Caco-2 (cell line): ENCODE measurements around the gene ANO10. TPM values are rescaled to one million over a fixed set of nuclear protein-coding genes. Genes with fewer than 3 reads are reported as not detected.

ENCODE experiments used
- BruUV-seq: library from RNA; stranded (reverse); fragments of 400-500 nt; replicated peaks from 2 replicates; lab custom pipeline; 2021; lab: Mats Ljungman, UMichigan
- CTCF ChIA-PET: fragments of 300-600 bp; sonication (Branson Sonifier 250); formaldehyde crosslinking; loops from one replicate; lab custom pipeline; 2022; ENCODE audit warnings: antibody characterized with exemption; lab: Charles Lee
- POLR2A ChIA-PET: fragments of 300-600 bp; sonication (Branson Sonifier 250); formaldehyde crosslinking; loops from one replicate; lab custom pipeline; 2022; ENCODE audit warnings: antibody characterized with exemption; lab: Charles Lee
- DNase-seq, 2 experiments: peaks; one replicate each; pipeline versions ENCODE4 v3.0.0 to v3.0.0-alpha.2; 2020 to 2022
- H3K27me3 ChIP-seq: replicated peaks from 2 replicates; pipeline ENCODE4 v1.6.0; 2011; ENCODE audit warnings: low read length; ENCODE audit not compliant: control insufficient read depth, insufficient read depth
- H3K36me3 ChIP-seq: 2 replicates; pipeline ENCODE4 v1.5.1; 2011; ENCODE audit warnings: low read length; ENCODE audit not compliant: control insufficient read depth, insufficient read depth
- H3K4me1 ChIP-seq: fragments of 250-450 bp; sonication (Bioruptor Pico); 2 replicates; pipeline ENCODE4 v1.5.1; 2020; ENCODE audit warnings: mild to moderate bottlenecking
- H3K4me3 ChIP-seq: 2 replicates; pipeline ENCODE4 v1.5.1; 2011; ENCODE audit warnings: low read depth, mild to moderate bottlenecking, control low read depth, low read length
- H3K9me3 ChIP-seq: fragments of 250-450 bp; sonication (Bioruptor Pico); 2 replicates; pipeline ENCODE4 v1.5.1; 2020; ENCODE audit warnings: mild to moderate bottlenecking, moderate library complexity
- H3K27ac Mint-ChIP-seq: one replicate; pipeline ENCODE4 v1.8.0; 2022; ENCODE audit warnings: mixed read lengths; ENCODE audit not compliant: unreplicated experiment
- H3K27me3 Mint-ChIP-seq: one replicate; pipeline ENCODE4 v1.8.0; 2022; ENCODE audit warnings: mixed read lengths; ENCODE audit not compliant: insufficient read depth, unreplicated experiment
- H3K36me3 Mint-ChIP-seq: one replicate; pipeline ENCODE4 v1.8.0; 2022; ENCODE audit warnings: mild to moderate bottlenecking, mixed read lengths; ENCODE audit not compliant: insufficient read depth, unreplicated experiment
- H3K4me1 Mint-ChIP-seq: one replicate; pipeline ENCODE4 v1.8.0; 2022; ENCODE audit warnings: low read depth, mixed read lengths; ENCODE audit not compliant: unreplicated experiment
- H3K4me3 Mint-ChIP-seq: one replicate; pipeline ENCODE4 v1.8.0; 2022; ENCODE audit warnings: mild to moderate bottlenecking, moderate library complexity, mixed read lengths; ENCODE audit not compliant: unreplicated experiment
- H3K9me3 Mint-ChIP-seq: one replicate; pipeline ENCODE4 v1.8.0; 2022; ENCODE audit warnings: mixed read lengths; ENCODE audit not compliant: unreplicated experiment
- intact Hi-C: fragments of 100-400 bp; cut with micrococcal nuclease; formaldehyde crosslinking; loops from one replicate; pipeline ENCODE4 v1.10.0; 2022; ENCODE audit not compliant: unreplicated experiment
- total RNA-seq: library from RNA; stranded (reverse); gene quantifications from 2 replicates; pipeline ENCODE4 v1.2.3, GENCODE V29; 2022
- TF ChIP-seq, protein P1 (sequence below), 2 experiments: fragments of 200-600 bp in 1 of 2; IDR thresholded peaks; 1 replicate in 1 of 2; 2 replicates in 1 of 2; pipeline versions ENCODE4 v1.5.1 to v1.8.0; 2011 to 2022; ENCODE audit warnings: antibody characterized with exemption in 1 of 2, control low read depth in 1 of 2, inconsistent platforms in 1 of 2, low read depth in 1 of 2, low read length in 1 of 2, mild to moderate bottlenecking in 1 of 2, moderate library complexity in 1 of 2; ENCODE audit not compliant: insufficient read depth in 1 of 2, severe bottlenecking in 1 of 2, unreplicated experiment in 1 of 2

The ANO10 gene
- total RNA-seq, 1 experiment from 2014 or later = 24.1 TPM

DNA sequence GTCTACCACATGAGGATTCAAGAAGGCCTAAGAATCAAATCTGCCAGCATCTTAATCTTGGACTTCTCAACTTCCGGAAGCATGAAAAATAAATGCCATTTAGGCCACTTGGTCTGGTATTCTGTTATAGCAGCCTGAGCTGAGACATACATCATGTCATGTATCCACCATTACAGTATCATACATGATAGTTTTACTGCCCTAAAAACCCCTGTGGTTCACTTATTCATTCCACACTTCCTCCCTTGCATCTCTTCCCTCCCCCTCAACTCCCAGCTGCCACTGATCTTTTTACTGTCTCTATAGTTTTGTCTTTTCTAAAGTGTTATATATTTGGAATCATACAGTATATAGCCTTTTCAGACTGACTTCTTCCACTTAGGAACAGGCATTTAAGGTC, 173.7 kb downstream of the ANO10 start:
- TF ChIP-seq, protein P1, sequence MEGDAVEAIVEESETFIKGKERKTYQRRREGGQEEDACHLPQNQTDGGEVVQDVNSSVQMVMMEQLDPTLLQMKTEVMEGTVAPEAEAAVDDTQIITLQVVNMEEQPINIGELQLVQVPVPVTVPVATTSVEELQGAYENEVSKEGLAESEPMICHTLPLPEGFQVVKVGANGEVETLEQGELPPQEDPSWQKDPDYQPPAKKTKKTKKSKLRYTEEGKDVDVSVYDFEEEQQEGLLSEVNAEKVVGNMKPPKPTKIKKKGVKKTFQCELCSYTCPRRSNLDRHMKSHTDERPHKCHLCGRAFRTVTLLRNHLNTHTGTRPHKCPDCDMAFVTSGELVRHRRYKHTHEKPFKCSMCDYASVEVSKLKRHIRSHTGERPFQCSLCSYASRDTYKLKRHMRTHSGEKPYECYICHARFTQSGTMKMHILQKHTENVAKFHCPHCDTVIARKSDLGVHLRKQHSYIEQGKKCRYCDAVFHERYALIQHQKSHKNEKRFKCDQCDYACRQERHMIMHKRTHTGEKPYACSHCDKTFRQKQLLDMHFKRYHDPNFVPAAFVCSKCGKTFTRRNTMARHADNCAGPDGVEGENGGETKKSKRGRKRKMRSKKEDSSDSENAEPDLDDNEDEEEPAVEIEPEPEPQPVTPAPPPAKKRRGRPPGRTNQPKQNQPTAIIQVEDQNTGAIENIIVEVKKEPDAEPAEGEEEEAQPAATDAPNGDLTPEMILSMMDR (IDR thresholded peaks at IDR 0.05; ENCODE audit: insufficient read depth in 1 of 2, low read depth in 1 of 2, low read length in 1 of 2, severe bottlenecking in 1 of 2, unreplicated experiment in 1 of 2) = no peak

DNA sequence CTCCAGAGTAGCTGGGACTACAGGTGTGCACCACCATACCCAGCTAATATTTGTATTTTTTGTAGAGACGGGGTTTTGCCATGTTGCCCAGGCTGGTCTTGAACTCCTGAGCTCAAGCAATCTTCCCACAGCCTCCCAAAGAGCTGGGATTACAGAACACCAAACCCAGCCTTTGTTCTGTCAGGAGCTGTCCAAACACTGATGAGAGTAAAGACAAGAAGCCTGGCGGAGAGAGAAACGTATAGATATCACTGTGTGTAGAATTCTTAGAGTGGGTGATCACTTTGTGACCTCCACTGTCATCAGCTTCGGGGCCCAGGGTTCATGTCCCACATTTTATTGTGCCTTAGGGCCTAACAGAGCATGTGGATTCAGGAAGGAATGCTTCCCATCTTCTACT, 176.0 kb downstream of the ANO10 start:
- Histone ChIP-seq H3K36me3 (no peaks in the 10 kb centered on the region), H3K27me3 (no peaks in the 10 kb centered on the region), H3K4me1 (no peaks in the 10 kb centered on the region), H3K4me3 (no peak overlapping the region), H3K9me3 (0 out of 2 replicates have a peak, but pooled peaks cover 3% of the 10 kb centered on the region)
- Mint-ChIP-seq H3K36me3 (no peaks in the 10 kb centered on the region), H3K9me3 (no peaks in the 10 kb centered on the region), H3K4me1 (no peaks in the 10 kb centered on the region), H3K4me3 (no peak overlapping the region), H3K27ac (no peak overlapping the region), H3K27me3 (no peaks in the 10 kb centered on the region)
- BruUV-seq = no TSS peak
- ChIA-PET POLR2A (no interaction called here), CTCF (no interaction called here)
- TF ChIP-seq, protein P1 (IDR thresholded peaks at IDR 0.05; ENCODE audit: insufficient read depth in 1 of 2, low read depth in 1 of 2, low read length in 1 of 2, severe bottlenecking in 1 of 2, unreplicated experiment in 1 of 2) = no peak
- intact Hi-C loops = no loop called here
- no peak for DNase-seq

More for the DNA sequence above, 173.7 kb downstream of the ANO10 start:
- no peak overlapping the region for H3K4me3 ChIP-seq
- no peak overlapping the region for H3K4me3 Mint-ChIP-seq
- H3K9me3 Mint-ChIP-seq = no peaks in the 10 kb centered on the region
- H3K27me3 Mint-ChIP-seq = no peaks in the 10 kb centered on the region
- no peaks in the 10 kb centered on the region for H3K9me3 ChIP-seq
- intact Hi-C loops = no loop called here
- H3K4me1 Mint-ChIP-seq = no peaks in the 10 kb centered on the region
- no peaks in the 10 kb centered on the region for H3K36me3 Mint-ChIP-seq
- no peak for DNase-seq
- no peaks in the 10 kb centered on the region for H3K27me3 ChIP-seq
- BruUV-seq = no TSS peak
- no peaks in the 10 kb centered on the region for H3K36me3 ChIP-seq
- no peaks in the 10 kb centered on the region for H3K4me1 ChIP-seq
- ChIA-PET CTCF (no interaction called here), POLR2A (no interaction called here)
- no peak overlapping the region for H3K27ac Mint-ChIP-seq

DNA sequence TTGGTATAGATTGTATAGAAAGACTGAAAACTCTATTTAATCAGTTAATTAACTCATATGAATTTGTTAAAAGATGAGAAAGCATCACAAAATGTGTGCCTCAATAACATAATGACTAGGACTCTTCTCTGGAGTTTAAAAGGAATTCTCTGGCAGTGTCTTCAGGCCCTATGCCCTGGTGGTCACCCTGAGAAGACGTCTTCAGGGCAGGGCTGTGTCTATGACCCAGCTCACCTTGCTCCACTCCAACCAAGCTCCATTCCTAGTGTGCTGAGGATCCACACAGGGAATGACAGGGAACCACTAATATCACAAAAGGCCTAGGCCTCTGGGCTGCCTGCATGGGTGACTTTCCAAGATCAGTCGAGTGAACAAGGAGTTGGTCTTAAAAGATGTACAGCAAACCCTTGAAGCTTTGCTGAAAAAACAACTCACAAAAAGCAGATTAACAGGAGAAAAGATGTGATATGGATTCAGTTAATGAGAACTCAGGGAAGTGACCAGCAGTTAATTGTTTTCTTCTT, 178.9 kb downstream of the ANO10 start:
- no peak overlapping the region for H3K27ac Mint-ChIP-seq
- ChIA-PET CTCF (no interaction called here), POLR2A (no interaction called here)
- no peaks in the 10 kb centered on the region for H3K27me3 ChIP-seq
- no peaks in the 10 kb centered on the region for H3K36me3 Mint-ChIP-seq
- intact Hi-C loops = no loop called here
- BruUV-seq = no TSS peak
- no peaks in the 10 kb centered on the region for H3K4me1 Mint-ChIP-seq
- H3K4me1 ChIP-seq = no peaks in the 10 kb centered on the region
- H3K9me3 ChIP-seq = 0 out of 2 replicates have a peak, but pooled peaks cover 3% of the 10 kb centered on the region
- TF ChIP-seq, protein P1 (IDR thresholded peaks at IDR 0.05; ENCODE audit: insufficient read depth in 1 of 2, low read depth in 1 of 2, low read length in 1 of 2, severe bottlenecking in 1 of 2, unreplicated experiment in 1 of 2) = no peak
- no peaks in the 10 kb centered on the region for H3K27me3 Mint-ChIP-seq
- DNase-seq = no peak
- no peaks in the 10 kb centered on the region for H3K36me3 ChIP-seq
- H3K4me3 ChIP-seq = no peak overlapping the region
- no peaks in the 10 kb centered on the region for H3K9me3 Mint-ChIP-seq
- H3K4me3 Mint-ChIP-seq = no peak overlapping the region
